MM.1S (cell line): ENCODE results near the gene EVX2.

Source experiments
- EZH2 ChIP-seq: fragments of 300-600 bp; sonication (generic); optimal IDR thresholded peaks from 2 replicates; pipeline ENCODE3; 2017; ENCODE audit warnings: low read depth, mild to moderate bottlenecking, antibody characterized with exemption, low read length, mixed read lengths
- EZH2phosphoT487 ChIP-seq: fragments of 300-600 bp; sonication (generic); IDR thresholded peaks from 2 replicates; pipeline ENCODE4 v1.6.1; 2018; ENCODE audit warnings: antibody characterized with exemption, low read length
- TF ChIP-seq, protein P1 (sequence below): fragments of 300-600 bp; sonication (generic); IDR thresholded peaks from 2 replicates; pipeline ENCODE4 v1.5.1; 2016; ENCODE audit warnings: antibody characterized with exemption, low read length, mixed read lengths

DNA sequence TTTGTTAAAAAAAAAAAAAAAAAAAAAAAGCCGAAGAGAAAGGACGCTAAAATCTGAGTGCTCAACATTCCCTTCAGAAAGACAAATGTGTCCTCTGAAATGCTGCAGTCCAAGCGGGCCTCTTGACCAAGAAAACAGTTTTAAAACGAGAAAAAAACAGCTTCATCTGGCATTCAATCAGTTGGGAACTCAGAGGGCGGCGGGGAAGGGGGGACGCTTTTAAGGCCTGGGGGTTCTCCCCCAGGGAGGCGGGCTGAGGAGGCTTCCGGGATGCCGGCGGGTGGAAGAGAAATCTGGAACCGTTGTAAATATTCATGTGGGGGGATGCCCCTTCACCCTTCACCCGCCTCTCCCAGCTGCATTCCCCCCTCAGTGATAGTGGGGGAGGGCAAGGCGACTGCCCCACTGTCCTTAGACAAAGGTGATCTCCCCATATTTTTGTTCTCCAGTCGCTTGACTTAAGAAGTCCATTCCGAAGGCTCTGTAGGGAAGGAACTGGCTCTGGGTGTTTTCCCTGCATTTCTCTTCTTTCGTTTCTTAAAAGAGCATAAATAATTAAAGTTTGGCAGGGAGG is 20.1 kb upstream of the EVX2 start:
- TF ChIP-seq, protein P1, sequence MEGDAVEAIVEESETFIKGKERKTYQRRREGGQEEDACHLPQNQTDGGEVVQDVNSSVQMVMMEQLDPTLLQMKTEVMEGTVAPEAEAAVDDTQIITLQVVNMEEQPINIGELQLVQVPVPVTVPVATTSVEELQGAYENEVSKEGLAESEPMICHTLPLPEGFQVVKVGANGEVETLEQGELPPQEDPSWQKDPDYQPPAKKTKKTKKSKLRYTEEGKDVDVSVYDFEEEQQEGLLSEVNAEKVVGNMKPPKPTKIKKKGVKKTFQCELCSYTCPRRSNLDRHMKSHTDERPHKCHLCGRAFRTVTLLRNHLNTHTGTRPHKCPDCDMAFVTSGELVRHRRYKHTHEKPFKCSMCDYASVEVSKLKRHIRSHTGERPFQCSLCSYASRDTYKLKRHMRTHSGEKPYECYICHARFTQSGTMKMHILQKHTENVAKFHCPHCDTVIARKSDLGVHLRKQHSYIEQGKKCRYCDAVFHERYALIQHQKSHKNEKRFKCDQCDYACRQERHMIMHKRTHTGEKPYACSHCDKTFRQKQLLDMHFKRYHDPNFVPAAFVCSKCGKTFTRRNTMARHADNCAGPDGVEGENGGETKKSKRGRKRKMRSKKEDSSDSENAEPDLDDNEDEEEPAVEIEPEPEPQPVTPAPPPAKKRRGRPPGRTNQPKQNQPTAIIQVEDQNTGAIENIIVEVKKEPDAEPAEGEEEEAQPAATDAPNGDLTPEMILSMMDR: no peak
- no peak for TF ChIP-seq EZH2
- no peak for TF ChIP-seq EZH2phosphoT487
